ENCODE data around the gene SALL1. TPM values are rescaled to one million over a fixed set of nuclear protein-coding genes. Genes with fewer than 3 reads are reported as not detected.

Gene SALL1
- total and polyA plus RNA-seq, 8 donors: 0.04 to 0.97 (median 0.40) TPM; not detected in 2

DNA sequence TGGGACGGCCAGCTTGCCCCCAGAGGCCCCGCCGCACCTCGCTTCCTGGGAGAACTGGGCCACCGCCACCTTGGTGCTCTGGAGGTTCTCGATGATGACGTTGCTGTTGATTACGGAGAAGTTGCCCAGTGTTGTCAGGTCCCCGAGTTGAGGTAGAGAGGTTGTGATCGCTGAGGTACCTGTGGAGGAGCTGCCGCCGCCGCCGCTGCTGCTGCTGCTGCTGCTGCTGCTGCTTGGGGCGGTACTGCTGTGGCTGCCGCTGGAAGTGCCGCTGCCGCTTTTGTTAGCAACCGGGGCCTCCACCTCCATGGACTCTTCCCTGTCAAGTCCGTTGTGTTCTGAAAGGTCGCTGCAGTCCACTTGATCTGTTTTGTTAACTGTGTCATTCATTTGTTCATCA is 9.5 kb downstream of the SALL1 start:
- TF ChIP-seq, protein P1, sequence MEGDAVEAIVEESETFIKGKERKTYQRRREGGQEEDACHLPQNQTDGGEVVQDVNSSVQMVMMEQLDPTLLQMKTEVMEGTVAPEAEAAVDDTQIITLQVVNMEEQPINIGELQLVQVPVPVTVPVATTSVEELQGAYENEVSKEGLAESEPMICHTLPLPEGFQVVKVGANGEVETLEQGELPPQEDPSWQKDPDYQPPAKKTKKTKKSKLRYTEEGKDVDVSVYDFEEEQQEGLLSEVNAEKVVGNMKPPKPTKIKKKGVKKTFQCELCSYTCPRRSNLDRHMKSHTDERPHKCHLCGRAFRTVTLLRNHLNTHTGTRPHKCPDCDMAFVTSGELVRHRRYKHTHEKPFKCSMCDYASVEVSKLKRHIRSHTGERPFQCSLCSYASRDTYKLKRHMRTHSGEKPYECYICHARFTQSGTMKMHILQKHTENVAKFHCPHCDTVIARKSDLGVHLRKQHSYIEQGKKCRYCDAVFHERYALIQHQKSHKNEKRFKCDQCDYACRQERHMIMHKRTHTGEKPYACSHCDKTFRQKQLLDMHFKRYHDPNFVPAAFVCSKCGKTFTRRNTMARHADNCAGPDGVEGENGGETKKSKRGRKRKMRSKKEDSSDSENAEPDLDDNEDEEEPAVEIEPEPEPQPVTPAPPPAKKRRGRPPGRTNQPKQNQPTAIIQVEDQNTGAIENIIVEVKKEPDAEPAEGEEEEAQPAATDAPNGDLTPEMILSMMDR (IDR thresholded peaks at IDR 0.05): no peak
- H3K9me3 ChIP-seq: no peaks in the 10 kb centered on the region
- ATAC-seq (no peak), DNase-seq (no peak)
- no peak overlapping the region for H3K4me3 ChIP-seq
- H3K4me1 ChIP-seq: no peaks in the 10 kb centered on the region
- no peak overlapping the region for H3K27ac ChIP-seq
- peaks cover 19 to 75% of the 10 kb centered on the region in 2 donors for H3K27me3 ChIP-seq
- no peaks in the 10 kb centered on the region for H3K36me3 ChIP-seq
- intact Hi-C loops (cut with DNase I): no loop called here

DNA sequence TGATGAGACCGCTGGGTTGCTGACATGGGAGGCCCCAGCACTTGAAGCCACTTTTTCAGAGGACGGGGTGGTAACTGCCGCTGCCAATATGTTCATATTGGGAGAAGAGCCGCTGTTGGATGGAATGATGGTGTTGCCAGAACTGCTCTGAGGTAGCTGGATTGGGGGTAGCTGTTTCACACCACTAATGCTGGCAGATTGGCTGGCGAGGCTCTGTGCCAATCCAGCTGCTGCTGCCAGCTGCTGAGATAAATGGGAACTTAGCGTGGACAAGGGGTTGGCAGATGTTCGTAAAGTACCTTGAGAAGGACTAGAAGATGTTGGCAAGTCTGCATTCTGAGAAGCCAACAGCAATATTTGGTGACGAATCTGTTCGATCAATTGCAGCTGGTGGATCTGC is 10.0 kb downstream of the SALL1 start:
- no peak overlapping the region for H3K4me3 ChIP-seq
- no peaks in the 10 kb centered on the region for H3K36me3 ChIP-seq
- H3K27me3 ChIP-seq: peaks cover 17 to 75% of the 10 kb centered on the region in 2 donors
- H3K4me1 ChIP-seq: no peaks in the 10 kb centered on the region
- intact Hi-C loops (cut with DNase I): no loop called here
- TF ChIP-seq, protein P1 (IDR thresholded peaks at IDR 0.05): no peak
- DNase-seq (no peak), ATAC-seq (no peak)
- H3K9me3 ChIP-seq: no peaks in the 10 kb centered on the region
- no peak overlapping the region for H3K27ac ChIP-seq

DNA sequence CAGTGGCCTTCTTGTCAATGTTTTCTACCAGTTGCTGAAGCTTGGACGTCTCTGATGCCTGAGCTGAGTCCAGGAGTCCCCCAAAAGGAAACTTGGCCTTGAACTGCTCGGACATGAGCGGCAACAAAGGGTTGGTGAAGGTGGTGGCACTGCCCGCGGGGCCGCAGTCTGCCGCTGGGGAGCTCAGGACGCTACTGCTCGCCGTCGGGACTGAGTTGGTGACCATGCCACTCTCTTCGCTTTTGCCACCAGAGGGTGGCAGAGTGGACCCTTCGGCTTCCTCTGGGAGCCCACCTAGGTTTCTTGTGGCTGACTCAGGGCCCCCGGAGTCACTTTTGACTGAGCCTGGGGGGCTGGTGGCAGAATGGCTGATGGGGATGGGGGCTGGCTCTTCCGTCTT is 11.0 kb downstream of the SALL1 start:
- Histone ChIP-seq H3K27me3 (peaks cover 12 to 75% of the 10 kb centered on the region in 2 donors), H3K4me1 (no peaks in the 10 kb centered on the region), H3K36me3 (no peaks in the 10 kb centered on the region), H3K4me3 (no peak overlapping the region), H3K27ac (no peak overlapping the region), H3K9me3 (no peaks in the 10 kb centered on the region)
- DNase-seq: no peak
- TF ChIP-seq, protein P1 (IDR thresholded peaks at IDR 0.05): no peak
- no peak for ATAC-seq
- intact Hi-C loops (cut with DNase I): no loop called here

DNA sequence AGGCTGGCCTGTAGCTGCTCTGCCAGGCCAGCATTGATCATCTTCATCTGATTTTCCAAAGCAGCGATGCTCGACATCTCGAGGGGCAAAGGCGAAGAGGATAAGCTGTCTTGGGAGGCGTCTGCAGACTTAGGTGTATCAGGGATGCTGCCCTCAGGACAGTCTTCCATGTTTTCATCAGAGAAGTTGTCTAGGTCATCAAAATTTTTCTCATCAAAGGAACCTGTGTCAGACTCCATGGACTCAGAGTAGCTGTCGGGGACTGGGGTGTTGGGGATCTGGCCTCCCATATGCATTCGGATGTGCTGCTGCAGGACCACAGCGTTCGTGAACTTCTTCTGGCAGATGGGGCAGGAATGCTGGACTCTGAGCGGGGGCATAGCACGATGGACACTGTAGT is 11.5 kb downstream of the SALL1 start:
- DNase-seq: no peak
- peaks cover 15 to 78% of the 10 kb centered on the region in 2 donors for H3K27me3 ChIP-seq
- H3K27ac ChIP-seq: no peak overlapping the region
- H3K4me3 ChIP-seq: no peak overlapping the region
- no peaks in the 10 kb centered on the region for H3K9me3 ChIP-seq
- no peaks in the 10 kb centered on the region for H3K4me1 ChIP-seq
- no peak for ATAC-seq
- TF ChIP-seq, protein P1 (IDR thresholded peaks at IDR 0.05): no peak
- intact Hi-C loops (cut with DNase I): no loop called here
- H3K36me3 ChIP-seq: no peaks in the 10 kb centered on the region

DNA sequence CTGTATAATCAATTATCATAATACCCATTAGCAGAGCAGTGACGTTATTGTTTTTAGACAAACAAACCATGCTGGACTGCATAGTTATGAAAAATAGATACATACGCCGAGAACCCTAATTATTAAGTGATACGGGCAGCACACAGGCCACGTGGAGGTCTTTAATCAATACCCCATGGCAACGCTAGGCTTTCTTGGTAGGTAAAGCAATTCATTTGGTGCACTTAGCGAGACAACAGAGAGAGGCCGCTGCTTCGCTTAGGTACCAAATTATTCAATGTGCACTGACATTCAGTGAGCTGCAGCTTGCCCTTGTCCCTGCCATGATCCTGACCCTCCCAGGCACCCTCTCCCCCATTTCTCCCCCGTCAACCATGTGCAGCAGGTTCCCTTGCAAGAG is 12.9 kb downstream of the SALL1 start:
- intact Hi-C loops (cut with DNase I): no loop called here
- no peaks in the 10 kb centered on the region for H3K36me3 ChIP-seq
- no peaks in the 10 kb centered on the region for H3K4me1 ChIP-seq
- no peaks in the 10 kb centered on the region for H3K9me3 ChIP-seq
- DNase-seq: no peak
- no peak for ATAC-seq
- H3K4me3 ChIP-seq: no peak overlapping the region
- peaks cover 17 to 80% of the 10 kb centered on the region in 2 donors for H3K27me3 ChIP-seq
- no peak overlapping the region for H3K27ac ChIP-seq
- TF ChIP-seq, protein P1 (IDR thresholded peaks at IDR 0.05): no peak

Data from left lung (tissue), 10 donors.